H9 (cell line): ENCODE results near the gene UPK2. TPM values are rescaled to one million over a fixed set of nuclear protein-coding genes. Genes with fewer than 3 reads are reported as not detected.
"Not testable (repeated sequence)": the region's sequence is repeated elsewhere in the genome, so short reads cannot be mapped to it uniquely, and the experiment has no call there.

ENCODE experiments used
- DNase-seq: peaks from one replicate; pipeline ENCODE4 v3.0.0-alpha.2; 2017
- H2AFZ ChIP-seq: one replicate; pipeline ENCODE4 v1.6.1; 2013; ENCODE audit warnings: mild to moderate bottlenecking, low read length, control low read depth, moderate library complexity
- H2AK5ac ChIP-seq: 2 replicates; pipeline ENCODE4 v1.6.1; 2013; ENCODE audit warnings: low read length, control low read depth, mixed read lengths; ENCODE audit not compliant: insufficient read length
- H2BK120ac ChIP-seq: one replicate; pipeline ENCODE4 v1.6.1; 2013; ENCODE audit warnings: low read depth, mild to moderate bottlenecking, low read length, control low read depth, inconsistent platforms; ENCODE audit not compliant: poor library complexity, severe bottlenecking
- H2BK12ac ChIP-seq: 2 replicates; pipeline ENCODE4 v1.6.1; 2013; ENCODE audit warnings: low read length, control low read depth, mixed read lengths, low read depth; ENCODE audit not compliant: insufficient read length
- H2BK15ac ChIP-seq: 2 replicates; pipeline ENCODE4 v1.6.1; 2013; ENCODE audit warnings: low read depth, low read length, control low read depth
- H2BK20ac ChIP-seq: one replicate; pipeline ENCODE4 v1.6.1; 2013; ENCODE audit warnings: low read depth, mild to moderate bottlenecking, low read length, control low read depth, inconsistent platforms; ENCODE audit not compliant: poor library complexity, severe bottlenecking
- H2BK5ac ChIP-seq: 2 replicates; pipeline ENCODE4 v1.6.1; 2013; ENCODE audit warnings: low read length, control low read depth, mixed read lengths; ENCODE audit not compliant: insufficient read length
- H3K14ac ChIP-seq: 2 replicates; pipeline ENCODE4 v1.6.1; 2013; ENCODE audit warnings: low read length, control low read depth; ENCODE audit not compliant: insufficient read depth
- H3K18ac ChIP-seq: 2 replicates; pipeline ENCODE4 v1.6.1; 2013; ENCODE audit warnings: low read depth, mild to moderate bottlenecking, mixed read lengths, low read length, control low read depth; ENCODE audit not compliant: insufficient read length
- H3K23ac ChIP-seq: 2 replicates; pipeline ENCODE4 v1.6.1; 2013; ENCODE audit warnings: low read length, control low read depth, mixed read lengths, low read depth; ENCODE audit not compliant: insufficient read length
- H3K23me2 ChIP-seq: 2 replicates; pipeline ENCODE4 v1.6.1; 2013; ENCODE audit warnings: low read depth, mild to moderate bottlenecking, mixed read lengths, low read length, control low read depth; ENCODE audit not compliant: insufficient read length, poor library complexity, severe bottlenecking
- H3K27ac ChIP-seq: 2 replicates; pipeline ENCODE4 v1.5.1; 2013; ENCODE audit warnings: low read length, control low read depth, mixed read lengths, low read depth; ENCODE audit not compliant: insufficient read length
- H3K27me3 ChIP-seq: 2 replicates; pipeline ENCODE4 v1.6.1; 2013; ENCODE audit warnings: low read length, control low read depth, inconsistent platforms; ENCODE audit not compliant: insufficient read depth
- H3K4ac ChIP-seq: 2 replicates; pipeline ENCODE4 v1.6.1; 2013; ENCODE audit warnings: low read depth, mild to moderate bottlenecking, control low read depth, inconsistent platforms, low read length, moderate library complexity
- H3K4me1 ChIP-seq: 2 replicates; pipeline ENCODE4 v1.6.1; 2013; ENCODE audit warnings: low read length, control low read depth, inconsistent platforms; ENCODE audit not compliant: insufficient read depth
- H3K4me2 ChIP-seq: 2 replicates; pipeline ENCODE4 v1.6.1; 2013; ENCODE audit warnings: low read length, control low read depth, mixed read lengths; ENCODE audit not compliant: insufficient read length, insufficient read depth
- H3K56ac ChIP-seq: 2 replicates; pipeline ENCODE4 v1.6.1; 2013; ENCODE audit warnings: low read depth, mild to moderate bottlenecking, mixed read lengths, low read length, control low read depth; ENCODE audit not compliant: insufficient read length
- H3K79me1 ChIP-seq: 2 replicates; pipeline ENCODE4 v1.6.1; 2013; ENCODE audit warnings: low read depth, mild to moderate bottlenecking, moderate library complexity, low read length, control low read depth, inconsistent platforms; ENCODE audit not compliant: insufficient read depth, poor library complexity, severe bottlenecking
- H3K79me2 ChIP-seq: 2 replicates; pipeline ENCODE4 v1.6.1; 2013; ENCODE audit warnings: low read length, control low read depth, inconsistent platforms; ENCODE audit not compliant: insufficient read depth
- H3K9ac ChIP-seq: 2 replicates; pipeline ENCODE4 v1.6.1; 2013; ENCODE audit warnings: low read length, control low read depth, mixed read lengths; ENCODE audit not compliant: insufficient read length; ENCODE audit errors: extremely low read depth
- H3K9me3 ChIP-seq: one replicate; pipeline ENCODE4 v1.6.1; 2013; ENCODE audit warnings: low read depth, low read length, inconsistent platforms; ENCODE audit not compliant: control insufficient read depth
- H3T11ph ChIP-seq: one replicate; pipeline ENCODE4 v1.6.1; 2013; ENCODE audit warnings: mild to moderate bottlenecking, low read length, control low read depth, inconsistent platforms
- H4K20me1 ChIP-seq: one replicate; pipeline ENCODE4 v1.6.1; 2013; ENCODE audit not compliant: control insufficient read depth, insufficient read length, insufficient read depth
- H4K5ac ChIP-seq: 2 replicates; pipeline ENCODE4 v1.6.1; 2013; ENCODE audit warnings: low read depth, mild to moderate bottlenecking, mixed read lengths, low read length, control low read depth; ENCODE audit not compliant: insufficient read length
- H4K8ac ChIP-seq: replicated peaks from 2 replicates; pipeline ENCODE4 v1.6.1; 2013; ENCODE audit warnings: low read length, control low read depth, mixed read lengths, low read depth; ENCODE audit not compliant: insufficient read length
- H4K91ac ChIP-seq: 2 replicates; pipeline ENCODE4 v1.6.1; 2013; ENCODE audit warnings: low read depth, mild to moderate bottlenecking, moderate library complexity, mixed read lengths, low read length, control low read depth; ENCODE audit not compliant: insufficient read length
- H3K27ac Mint-ChIP-seq, 3 experiments: 2 replicates in 2 of 3; 3 replicates in 1 of 3; pipeline ENCODE4 v1.8.0; 2020 to 2021; ENCODE audit warnings: mixed read lengths in 3 of 3, mild to moderate bottlenecking in 1 of 3, moderate library complexity in 1 of 3
- H3K27me3 Mint-ChIP-seq: 2 replicates; pipeline ENCODE4 v1.8.0; 2021; ENCODE audit warnings: low read depth, mild to moderate bottlenecking, moderate library complexity, mixed read lengths
- H3K36me3 Mint-ChIP-seq, 3 experiments: 2 replicates in 2 of 3; 3 replicates in 1 of 3; pipeline ENCODE4 v1.8.0; 2020 to 2021; ENCODE audit warnings: low read depth in 3 of 3, mixed read lengths in 3 of 3; ENCODE audit not compliant: insufficient read depth in 1 of 3
- H3K4me1 Mint-ChIP-seq, 2 experiments: 2 replicates each; pipeline ENCODE4 v1.8.0; 2020; ENCODE audit warnings: mixed read lengths in 2 of 2
- H3K4me3 Mint-ChIP-seq, 2 experiments: 2 replicates in 1 of 2; 3 replicates in 1 of 2; pipeline ENCODE4 v1.8.0; 2020 to 2021; ENCODE audit warnings: mild to moderate bottlenecking in 2 of 2, mixed read lengths in 2 of 2, moderate library complexity in 1 of 2
- H3K9me3 Mint-ChIP-seq, 2 experiments: 2 replicates in 1 of 2; 3 replicates in 1 of 2; pipeline ENCODE4 v1.8.0; 2020; ENCODE audit warnings: mild to moderate bottlenecking in 2 of 2, mixed read lengths in 2 of 2, moderate library complexity in 1 of 2
- CTCF ChIP-seq: fragments of 200-600 bp; sonication (generic); conservative IDR thresholded peaks from 3 replicates; pipeline ENCODE4 v1.8.0; 2021; ENCODE audit warnings: antibody characterized with exemption, mild to moderate bottlenecking
- WGBS: extraction: QIAGEN DNeasy Blood & Tissue Kit; methylation state at CpG from one replicate; pipeline ENCODE4 v1.1.7; 2013; ENCODE audit warnings: missing lambda C conversion rate, low lambda C conversion rate, mixed read lengths; ENCODE audit not compliant: insufficient read length; ENCODE audit errors: extremely low coverage; 5-methylcytosine and 5-hydroxymethylcytosine counted together
- total RNA-seq: library from RNA; stranded (reverse); gene quantifications from 2 replicates; pipeline ENCODE4 v1.2.1, GENCODE V29; 2021

Gene UPK2
- total RNA-seq, 1 experiment from 2014 or later: 0.33 TPM

GRCh38 chr11:118961591-118961990, 5.5 kb downstream of the UPK2 start:
- Histone ChIP-seq H3K9ac (no peak overlapping the region), H2BK20ac (no peak overlapping the region), H3K79me1 (no peaks in the 10 kb centered on the region), H3K27ac (no peak overlapping the region), H3K4ac (no peak overlapping the region), H2AK5ac (no peak overlapping the region), H3K4me1 (no peaks in the 10 kb centered on the region), H3T11ph (no peak overlapping the region), H2AFZ (no peak overlapping the region), H3K14ac (no peak overlapping the region), H3K4me2 (no peak overlapping the region), H2BK5ac (no peak overlapping the region), H3K56ac (no peak overlapping the region), H2BK120ac (no peak overlapping the region), H4K91ac (no peak overlapping the region), H2BK15ac (no peak overlapping the region), H3K79me2 (no peaks in the 10 kb centered on the region), H2BK12ac (no peak overlapping the region), H3K23me2 (no peaks in the 10 kb centered on the region), H4K8ac (no peak overlapping the region), H4K20me1 (no peaks in the 10 kb centered on the region), H3K9me3 (no peaks in the 10 kb centered on the region), H3K18ac (no peak overlapping the region), H4K5ac (no peak overlapping the region), H3K27me3 (no peaks in the 10 kb centered on the region), H3K23ac (no peak overlapping the region)
- Mint-ChIP-seq H3K4me3 (no peak overlapping the region), H3K9me3 (no peaks in the 10 kb centered on the region), H3K27ac (no peak overlapping the region), H3K36me3 (no peaks in the 10 kb centered on the region), H3K27me3 (peaks cover 11% of the 10 kb centered on the region), H3K4me1 (peaks cover 2% of the 10 kb centered on the region in 2 experiments)
- TF ChIP-seq CTCF: no peak
- DNase-seq: peak; percentile 40
- WGBS: no CpG with 5 or more reads among the region's 11 CpGs

DNA sequence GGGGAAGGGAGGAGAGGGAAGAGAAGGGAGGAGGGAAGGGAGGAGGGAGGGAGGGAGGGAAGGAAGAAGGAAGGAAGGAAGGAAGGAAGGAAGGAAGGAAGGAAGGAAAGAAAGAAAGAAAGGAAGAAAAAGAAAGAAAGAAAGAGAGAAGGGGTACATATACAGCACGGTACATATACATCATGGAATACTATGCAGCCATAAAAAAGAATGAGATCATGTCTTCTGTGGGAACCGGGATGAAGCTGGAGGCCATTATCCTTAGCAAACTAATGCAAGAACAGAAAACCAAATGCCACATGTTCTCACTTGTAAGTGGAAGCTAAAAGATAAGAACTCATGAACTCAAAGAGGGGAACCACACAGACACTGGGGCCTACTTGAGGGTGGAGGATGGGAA, 13.4 kb downstream of the UPK2 start:
- H3K4me1 ChIP-seq, H3K27ac Mint-ChIP-seq, H2BK12ac ChIP-seq, H2BK15ac ChIP-seq, H2BK120ac ChIP-seq, H3K23ac ChIP-seq, H4K20me1 ChIP-seq, H3K9me3 Mint-ChIP-seq, H3K23me2 ChIP-seq, H2AK5ac ChIP-seq, H3K79me1 ChIP-seq, H3K9me3 ChIP-seq, H3K27ac ChIP-seq, H3T11ph ChIP-seq, H4K91ac ChIP-seq, H4K5ac ChIP-seq, H3K9ac ChIP-seq, H3K79me2 ChIP-seq, H2BK5ac ChIP-seq, H3K27me3 ChIP-seq, H3K14ac ChIP-seq, H3K18ac ChIP-seq, H3K4me3 Mint-ChIP-seq, H3K36me3 Mint-ChIP-seq, H4K8ac ChIP-seq, H3K4me2 ChIP-seq, H3K56ac ChIP-seq, H3K4me1 Mint-ChIP-seq, H3K27me3 Mint-ChIP-seq, DNase-seq, H2AFZ ChIP-seq, H2BK20ac ChIP-seq, H3K4ac ChIP-seq: not testable (repeated sequence)
- WGBS: no CpG with 5 or more reads among the region's 2 CpGs
